ENCODE results near the gene IGDCC3. TPM values are rescaled to one million over a fixed set of nuclear protein-coding genes. Genes with fewer than 3 reads are reported as not detected.

The IGDCC3 gene
- polyA plus RNA-seq, 1 donor (not counting 4 experiments of a cell fraction or from before 2014, with no cell fraction given) = not detected

- Histone ChIP-seq H3K27ac (ENCODE audit: control insufficient read depth, insufficient read depth, low read length) (no peak overlapping the region), H3K4me3 (ENCODE audit: control insufficient read depth in 2 of 3, extremely low read depth in 1 of 3, insufficient read depth in 2 of 3, low read depth in 1 of 3, low read length in 3 of 3) (no peak overlapping the region), H3K36me3 (ENCODE audit: control insufficient read depth in 2 of 2, extremely low read depth in 1 of 2, insufficient read depth in 2 of 2, low read length in 2 of 2) (no peaks in the 10 kb centered on the region), H3K4me2 (ENCODE audit: control insufficient read depth, extremely low read depth, insufficient read depth, low read depth, low read length) (no peak overlapping the region), H3K4me1 (ENCODE audit: control insufficient read depth, extremely low read depth, insufficient read depth, low read length) (no peaks in the 10 kb centered on the region), H3K9me1 (ENCODE audit: control insufficient read depth, extremely low read depth, insufficient read depth, low read length) (no peaks in the 10 kb centered on the region), H3K9ac (ENCODE audit: control insufficient read depth, extremely low read depth, insufficient read depth, low read length) (no peak overlapping the region), H3K27me3 (ENCODE audit: control insufficient read depth, extremely low read depth, insufficient read depth, low read length) (peaks cover 25% of the 10 kb centered on the region), H4K20me1 (ENCODE audit: control insufficient read depth, extremely low read depth, insufficient read depth, low read length) (no peaks in the 10 kb centered on the region), H3K9me3 (ENCODE audit: control insufficient read depth, low read depth, low read length) (no peaks in the 10 kb centered on the region), H3K79me2 (ENCODE audit: control insufficient read depth, insufficient read depth, low read length) (no peaks in the 10 kb centered on the region), H2AFZ (ENCODE audit: control insufficient read depth, low read length) (no peak overlapping the region)
- FAIRE-seq = no peak
- DNase-seq (ENCODE audit: low read depth, low spot score) = no peak
- no peak for TF ChIP-seq CTCF (optimal IDR thresholded peaks at IDR 0.05 in 1 of 3, IDR thresholded peaks at IDR 0.05 in 1 of 3, conservative IDR thresholded peaks at IDR 0.05 in 1 of 3; ENCODE audit: extremely low read depth in 1 of 3, insufficient read depth in 2 of 3, low read length in 3 of 3)
- dilution Hi-C loops (cut with MboI; ENCODE audit: extremely low pct_ligation_motif_present, low sequenced_read_pairs) = no loop called here
Measured at GRCh38 chr15:65360506-65360905, 17.3 kb downstream of the IGDCC3 start.

GRCh38 chr15:65355988-65356353 lies 21.8 kb downstream of the IGDCC3 start:
- H2AFZ ChIP-seq (ENCODE audit: control insufficient read depth, low read length) = no peak overlapping the region
- FAIRE-seq (no peak), DNase-seq (ENCODE audit: low read depth, low spot score) (no peak)
- H3K4me2 ChIP-seq (ENCODE audit: control insufficient read depth, extremely low read depth, insufficient read depth, low read depth, low read length) = peak overlapping the region; percentile 51
- no peak overlapping the region for H3K27ac ChIP-seq (ENCODE audit: control insufficient read depth, insufficient read depth, low read length)
- peaks cover 36% of the 10 kb centered on the region for H3K27me3 ChIP-seq (ENCODE audit: control insufficient read depth, extremely low read depth, insufficient read depth, low read length)
- TF ChIP-seq CTCF (optimal IDR thresholded peaks at IDR 0.05 in 1 of 3, IDR thresholded peaks at IDR 0.05 in 1 of 3, conservative IDR thresholded peaks at IDR 0.05 in 1 of 3; ENCODE audit: extremely low read depth in 1 of 3, insufficient read depth in 2 of 3, low read length in 3 of 3) (no peak), EZH2 (IDR thresholded peaks at IDR 0.05; ENCODE audit: low read length) (peak; percentile 95)
- H3K36me3 ChIP-seq (ENCODE audit: control insufficient read depth in 2 of 2, extremely low read depth in 1 of 2, insufficient read depth in 2 of 2, low read length in 2 of 2) = no peaks in the 10 kb centered on the region
- no peaks in the 10 kb centered on the region for H3K79me2 ChIP-seq (ENCODE audit: control insufficient read depth, insufficient read depth, low read length)
- H4K20me1 ChIP-seq (ENCODE audit: control insufficient read depth, extremely low read depth, insufficient read depth, low read length) = no peaks in the 10 kb centered on the region
- no peak overlapping the region for H3K9ac ChIP-seq (ENCODE audit: control insufficient read depth, extremely low read depth, insufficient read depth, low read length)
- no peaks in the 10 kb centered on the region for H3K9me1 ChIP-seq (ENCODE audit: control insufficient read depth, extremely low read depth, insufficient read depth, low read length)
- H3K4me3 ChIP-seq (ENCODE audit: control insufficient read depth in 2 of 3, extremely low read depth in 1 of 3, insufficient read depth in 2 of 3, low read depth in 1 of 3, low read length in 3 of 3) = peak overlapping the region in 1 of 3 experiments; percentile 42
- H3K4me1 ChIP-seq (ENCODE audit: control insufficient read depth, extremely low read depth, insufficient read depth, low read length) = no peaks in the 10 kb centered on the region
- dilution Hi-C loops (cut with MboI; ENCODE audit: extremely low pct_ligation_motif_present, low sequenced_read_pairs) = no loop called here
- H3K9me3 ChIP-seq (ENCODE audit: control insufficient read depth, low read depth, low read length) = no peaks in the 10 kb centered on the region

Measured in keratinocyte (primary cell).